Activated CD8-positive, alpha-beta T cell treated with anti-CD3 and anti-CD28 coated beads for 36 hours (primary cell): Measurements from ENCODE around the gene ADCK2. TPM values are rescaled to one million over a fixed set of nuclear protein-coding genes. Genes with fewer than 3 reads are reported as not detected.
"Not testable (repeated sequence)": the region's sequence is repeated elsewhere in the genome, so short reads cannot be mapped to it uniquely, and the experiment has no call there.

Experiments
- ATAC-seq: fragments of 200-7000 bp; cut with Tn5 transposase; one replicate; pipeline ENCODE4 v1.10.0; 2021; ENCODE audit warnings: mild to moderate bottlenecking, moderate library complexity
- CTCF ChIA-PET: fragments of 350-600 bp; sonication (Branson Sonifier 250); formaldehyde crosslinking; loops from one replicate; lab custom pipeline; 2021; ENCODE audit warnings: antibody characterized with exemption; lab: Charles Lee
- POLR2A ChIA-PET: fragments of 350-600 bp; sonication (Branson Sonifier 250); formaldehyde crosslinking; loops from one replicate; lab custom pipeline; 2021; ENCODE audit warnings: antibody characterized with exemption; lab: Charles Lee
- DNase-seq: peaks from one replicate; pipeline ENCODE4 v3.0.0-alpha.2; 2020
- H3K27ac Mint-ChIP-seq: one replicate; pipeline ENCODE4 v1.8.0; 2021; ENCODE audit warnings: mild to moderate bottlenecking, mixed read lengths
- H3K27me3 Mint-ChIP-seq: one replicate; pipeline ENCODE4 v1.8.0; 2021; ENCODE audit warnings: mixed read lengths
- H3K36me3 Mint-ChIP-seq: one replicate; pipeline ENCODE4 v1.8.0; 2021; ENCODE audit warnings: low read depth, mixed read lengths
- H3K4me1 Mint-ChIP-seq: one replicate; pipeline ENCODE4 v1.8.0; 2021; ENCODE audit warnings: low read depth, mixed read lengths
- H3K4me3 Mint-ChIP-seq: one replicate; pipeline ENCODE4 v1.8.0; 2021; ENCODE audit warnings: mild to moderate bottlenecking, moderate library complexity, mixed read lengths
- H3K9me3 Mint-ChIP-seq: one replicate; pipeline ENCODE4 v1.8.0; 2021; ENCODE audit warnings: mixed read lengths
- intact Hi-C: fragments of 100-400 bp; cut with micrococcal nuclease; formaldehyde crosslinking; loops from one replicate; pipeline ENCODE4 v1.10.0; 2022
- total RNA-seq, 2 experiments: library from RNA; stranded (reverse); gene quantifications; one replicate each; pipeline ENCODE4 v1.2.3, GENCODE V29; 2021
- TF ChIP-seq, protein P1 (sequence below): fragments of 200-600 bp; IDR thresholded peaks from one replicate; pipeline ENCODE4 v1.8.0; 2022; ENCODE audit warnings: antibody characterized with exemption, mild to moderate bottlenecking

The ADCK2 gene
- total RNA-seq, 2 experiments from 2014 or later = 20.0 to 21.5 TPM

GRCh38 chr7:140676306-140676705 is 3.6 kb downstream of the ADCK2 start:
- no peaks in the 10 kb centered on the region for H3K27me3 Mint-ChIP-seq
- CTCF ChIA-PET = interaction anchor here (1.5 kb wide), 1 partner anchor 10 kb away, joined by 4 read pairs; no protein-coding TSS in a partner anchor
- intact Hi-C loops = no loop called here
- peaks cover 35% of the 10 kb centered on the region for H3K4me1 Mint-ChIP-seq
- H3K4me3 Mint-ChIP-seq = no peak overlapping the region
- TF ChIP-seq, protein P1, sequence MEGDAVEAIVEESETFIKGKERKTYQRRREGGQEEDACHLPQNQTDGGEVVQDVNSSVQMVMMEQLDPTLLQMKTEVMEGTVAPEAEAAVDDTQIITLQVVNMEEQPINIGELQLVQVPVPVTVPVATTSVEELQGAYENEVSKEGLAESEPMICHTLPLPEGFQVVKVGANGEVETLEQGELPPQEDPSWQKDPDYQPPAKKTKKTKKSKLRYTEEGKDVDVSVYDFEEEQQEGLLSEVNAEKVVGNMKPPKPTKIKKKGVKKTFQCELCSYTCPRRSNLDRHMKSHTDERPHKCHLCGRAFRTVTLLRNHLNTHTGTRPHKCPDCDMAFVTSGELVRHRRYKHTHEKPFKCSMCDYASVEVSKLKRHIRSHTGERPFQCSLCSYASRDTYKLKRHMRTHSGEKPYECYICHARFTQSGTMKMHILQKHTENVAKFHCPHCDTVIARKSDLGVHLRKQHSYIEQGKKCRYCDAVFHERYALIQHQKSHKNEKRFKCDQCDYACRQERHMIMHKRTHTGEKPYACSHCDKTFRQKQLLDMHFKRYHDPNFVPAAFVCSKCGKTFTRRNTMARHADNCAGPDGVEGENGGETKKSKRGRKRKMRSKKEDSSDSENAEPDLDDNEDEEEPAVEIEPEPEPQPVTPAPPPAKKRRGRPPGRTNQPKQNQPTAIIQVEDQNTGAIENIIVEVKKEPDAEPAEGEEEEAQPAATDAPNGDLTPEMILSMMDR = no peak
- peaks cover 33% of the 10 kb centered on the region for H3K36me3 Mint-ChIP-seq
- DNase-seq (no peak), ATAC-seq (no peak)
- POLR2A ChIA-PET = no interaction called here
- no peak overlapping the region for H3K27ac Mint-ChIP-seq
- no peaks in the 10 kb centered on the region for H3K9me3 Mint-ChIP-seq

- Mint-ChIP-seq H3K4me1 (peaks cover 34% of the 10 kb centered on the region), H3K36me3 (peaks cover 35% of the 10 kb centered on the region)
- H3K4me3 Mint-ChIP-seq, POLR2A ChIA-PET, H3K27ac Mint-ChIP-seq, H3K27me3 Mint-ChIP-seq, H3K9me3 Mint-ChIP-seq, intact Hi-C loops, DNase-seq, ATAC-seq: not testable (repeated sequence)
- CTCF ChIA-PET = interaction anchor here (1.5 kb wide), 1 partner anchor 9 kb away, joined by 4 read pairs; no protein-coding TSS in a partner anchor
Measured at GRCh38 chr7:140676956-140677355, 4.2 kb downstream of the ADCK2 start.

DNA sequence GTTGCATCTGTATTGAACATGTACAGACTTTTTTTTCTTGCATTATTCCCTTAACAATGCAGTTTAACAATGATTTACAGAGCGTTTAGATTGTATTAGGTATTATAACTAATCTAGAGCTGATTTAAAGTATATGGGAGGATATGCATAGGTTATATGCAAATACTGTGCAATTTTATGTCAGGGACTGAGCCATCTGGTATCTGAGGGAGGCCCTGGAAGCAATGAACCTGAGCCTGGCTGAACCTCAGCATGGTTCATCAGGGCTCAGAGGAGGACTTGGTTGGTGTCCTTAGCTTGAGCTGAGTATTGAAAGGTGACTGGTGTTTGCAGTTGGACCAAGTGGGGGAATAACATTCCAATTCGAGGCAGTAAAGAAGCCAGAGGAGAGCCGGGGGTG is 4.8 kb downstream of the ADCK2 start:
- TF ChIP-seq, protein P1 = no peak
- ATAC-seq (no peak), DNase-seq (no peak)
- intact Hi-C loops = no loop called here
- H3K36me3 Mint-ChIP-seq = peaks cover 37% of the 10 kb centered on the region
- H3K4me1 Mint-ChIP-seq = peaks cover 29% of the 10 kb centered on the region
- H3K9me3 Mint-ChIP-seq = no peaks in the 10 kb centered on the region
- no peak overlapping the region for H3K4me3 Mint-ChIP-seq
- CTCF ChIA-PET = no interaction called here
- no peaks in the 10 kb centered on the region for H3K27me3 Mint-ChIP-seq
- H3K27ac Mint-ChIP-seq = no peak overlapping the region
- POLR2A ChIA-PET = no interaction called here

- no peak overlapping the region for H3K27ac Mint-ChIP-seq
- H3K27me3 Mint-ChIP-seq = no peaks in the 10 kb centered on the region
- H3K9me3 Mint-ChIP-seq = no peaks in the 10 kb centered on the region
- peaks cover 29% of the 10 kb centered on the region for H3K4me1 Mint-ChIP-seq
- ChIA-PET POLR2A (no interaction called here), CTCF (no interaction called here)
- TF ChIP-seq, protein P1 = no peak
- ATAC-seq (no peak), DNase-seq (no peak)
- peaks cover 37% of the 10 kb centered on the region for H3K36me3 Mint-ChIP-seq
- no peak overlapping the region for H3K4me3 Mint-ChIP-seq
- intact Hi-C loops = no loop called here
Measured at GRCh38 chr7:140678081-140678815, 5.5 kb downstream of the ADCK2 start.

- H3K36me3 Mint-ChIP-seq = peaks cover 39% of the 10 kb centered on the region
- intact Hi-C loops = no loop called here
- TF ChIP-seq, protein P1 = no peak
- ATAC-seq = no peak
- no peak overlapping the region for H3K27ac Mint-ChIP-seq
- no peak for DNase-seq
- ChIA-PET CTCF (no interaction called here), POLR2A (no interaction called here)
- H3K9me3 Mint-ChIP-seq = no peaks in the 10 kb centered on the region
- H3K4me3 Mint-ChIP-seq = no peak overlapping the region
- H3K27me3 Mint-ChIP-seq = no peaks in the 10 kb centered on the region
- peaks cover 26% of the 10 kb centered on the region for H3K4me1 Mint-ChIP-seq
Measured at GRCh38 chr7:140678816-140679130, 6.0 kb downstream of the ADCK2 start.
